AG10803 (cell line): ENCODE measurements around the gene SEC24B.
"Not testable (repeated sequence)": the region's sequence is repeated elsewhere in the genome, so short reads cannot be mapped to it uniquely, and the experiment has no call there.

Source experiments
- DNase-seq: peaks from one replicate; pipeline ENCODE4 v3.0.0; 2010; ENCODE audit warnings: low read depth
- H3K4me3 ChIP-seq: 2 replicates; pipeline ENCODE4 v1.5.1; 2011; ENCODE audit warnings: mild to moderate bottlenecking, low read length, control low read depth
- TF ChIP-seq, protein P1 (sequence below): conservative IDR thresholded peaks from 2 replicates; pipeline ENCODE4 v1.5.1; 2011; ENCODE audit warnings: mild to moderate bottlenecking, low read length, control low read depth, inconsistent platforms

Gene SEC24B

DNA sequence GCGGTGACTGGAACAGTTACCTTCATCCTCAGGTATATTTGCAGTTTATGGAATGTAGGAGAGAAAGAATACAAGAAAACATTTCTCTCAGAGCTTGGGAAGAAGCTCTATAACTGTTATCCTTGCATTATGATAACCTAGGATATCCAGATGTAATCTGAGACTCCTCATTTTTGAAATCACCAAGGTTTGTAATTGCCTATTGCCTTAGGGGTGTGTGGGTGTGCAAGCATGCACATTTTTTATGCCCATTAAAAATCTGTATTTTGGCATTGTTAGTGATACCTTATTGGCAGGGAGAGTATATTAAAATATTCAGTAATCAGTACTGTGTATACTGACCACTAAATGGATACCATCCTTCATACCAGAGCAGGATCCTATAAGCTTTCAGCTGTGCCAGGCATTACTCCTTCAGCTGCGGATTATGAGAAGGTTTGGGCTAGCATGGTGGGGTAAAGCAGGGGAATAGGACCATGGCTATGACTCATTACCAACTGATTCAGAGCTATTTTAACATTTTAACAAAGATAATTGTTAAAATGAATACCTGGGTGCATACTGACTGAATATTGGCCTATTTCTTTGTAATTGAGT is 8.3 kb downstream of the SEC24B start:
- DNase-seq = no peak
- TF ChIP-seq, protein P1, sequence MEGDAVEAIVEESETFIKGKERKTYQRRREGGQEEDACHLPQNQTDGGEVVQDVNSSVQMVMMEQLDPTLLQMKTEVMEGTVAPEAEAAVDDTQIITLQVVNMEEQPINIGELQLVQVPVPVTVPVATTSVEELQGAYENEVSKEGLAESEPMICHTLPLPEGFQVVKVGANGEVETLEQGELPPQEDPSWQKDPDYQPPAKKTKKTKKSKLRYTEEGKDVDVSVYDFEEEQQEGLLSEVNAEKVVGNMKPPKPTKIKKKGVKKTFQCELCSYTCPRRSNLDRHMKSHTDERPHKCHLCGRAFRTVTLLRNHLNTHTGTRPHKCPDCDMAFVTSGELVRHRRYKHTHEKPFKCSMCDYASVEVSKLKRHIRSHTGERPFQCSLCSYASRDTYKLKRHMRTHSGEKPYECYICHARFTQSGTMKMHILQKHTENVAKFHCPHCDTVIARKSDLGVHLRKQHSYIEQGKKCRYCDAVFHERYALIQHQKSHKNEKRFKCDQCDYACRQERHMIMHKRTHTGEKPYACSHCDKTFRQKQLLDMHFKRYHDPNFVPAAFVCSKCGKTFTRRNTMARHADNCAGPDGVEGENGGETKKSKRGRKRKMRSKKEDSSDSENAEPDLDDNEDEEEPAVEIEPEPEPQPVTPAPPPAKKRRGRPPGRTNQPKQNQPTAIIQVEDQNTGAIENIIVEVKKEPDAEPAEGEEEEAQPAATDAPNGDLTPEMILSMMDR = no peak
- H3K4me3 ChIP-seq = no peak overlapping the region

DNA sequence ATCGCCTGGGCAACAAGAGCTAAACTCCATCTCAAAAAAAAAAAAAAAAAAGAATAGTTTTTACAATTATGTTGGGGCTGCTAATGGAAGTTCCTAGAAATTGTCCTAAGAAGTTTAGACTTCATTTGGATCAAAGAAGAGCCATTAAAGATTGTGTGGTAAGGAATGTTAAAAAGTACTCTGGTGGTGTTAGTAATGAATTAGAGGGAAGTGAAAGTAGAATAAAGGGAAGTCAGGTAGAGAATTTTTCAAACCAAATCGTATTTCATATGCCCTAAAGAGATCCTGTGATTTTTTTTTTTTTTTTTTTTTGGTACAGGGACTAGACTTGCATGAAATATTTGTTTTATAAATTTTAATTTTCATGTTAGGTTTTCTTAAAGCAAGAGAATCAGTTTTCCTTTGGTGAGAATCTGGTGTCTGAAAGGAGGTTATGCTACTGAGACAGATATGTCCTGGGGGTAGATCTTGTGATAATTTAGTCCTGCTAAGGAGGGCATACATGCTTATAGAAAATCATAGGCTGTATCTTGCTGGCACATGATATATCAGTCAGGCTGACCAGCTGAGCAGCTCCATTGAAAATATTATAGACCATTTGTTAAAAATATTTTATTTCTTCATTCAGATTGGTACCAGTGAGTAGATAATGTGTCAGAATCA is 10.7 kb downstream of the SEC24B start:
- TF ChIP-seq, protein P1 = no peak
- no peak overlapping the region for H3K4me3 ChIP-seq
- DNase-seq = no peak

DNA sequence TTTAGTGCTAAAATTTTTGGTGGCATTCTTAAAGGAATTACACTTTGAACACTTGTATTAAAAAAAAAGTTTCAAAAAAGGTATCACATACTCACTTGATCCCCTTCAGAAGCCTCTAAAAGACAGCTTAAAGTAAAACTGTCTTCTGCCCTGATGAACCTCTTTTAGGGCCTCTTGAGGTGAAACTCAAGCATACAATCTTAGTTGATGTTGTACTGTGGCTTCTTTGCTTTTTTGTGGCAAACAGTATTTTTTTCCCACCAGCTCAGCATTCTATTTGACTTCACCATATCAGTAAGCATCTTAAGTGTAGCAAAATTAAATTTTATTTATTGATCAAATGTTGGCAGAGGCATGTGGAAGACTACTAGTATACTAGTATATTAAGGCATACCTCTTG is 13.7 kb downstream of the SEC24B start:
- DNase-seq = no peak
- TF ChIP-seq, protein P1 = no peak
- H3K4me3 ChIP-seq = no peak overlapping the region

DNA sequence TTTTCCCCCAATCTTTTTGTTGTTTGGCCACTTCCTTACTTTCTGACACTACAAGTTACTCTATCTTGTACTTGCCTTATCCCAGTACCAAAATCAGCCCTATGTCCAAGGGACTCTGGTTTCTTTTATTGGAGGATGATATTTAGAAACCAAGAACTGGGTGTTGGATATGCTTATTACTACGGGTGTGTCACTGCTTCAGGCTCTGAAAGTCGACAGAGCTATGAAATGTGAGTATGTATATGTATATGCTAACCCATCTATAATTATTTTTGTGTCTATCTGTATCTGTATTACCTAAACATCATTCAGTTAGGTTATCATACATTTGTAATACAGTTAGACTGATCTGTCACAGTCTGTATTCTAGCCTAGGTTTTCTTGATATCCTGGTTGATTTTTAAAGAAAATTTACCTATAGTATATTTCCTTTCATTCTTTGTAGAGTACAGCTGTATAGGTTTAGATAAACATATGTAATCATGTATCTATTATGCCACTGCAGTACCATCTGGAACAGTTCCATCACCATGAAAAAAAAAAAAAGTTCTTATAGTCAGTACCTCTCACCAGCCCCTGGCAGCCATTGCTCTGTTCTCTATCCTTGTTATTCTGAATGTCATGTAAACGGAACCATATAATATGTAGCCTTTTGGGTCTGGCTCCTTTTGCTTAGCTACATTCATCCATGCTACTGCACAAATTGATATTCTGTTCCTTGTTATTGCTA is 18.1 kb downstream of the SEC24B start:
- DNase-seq = no peak
- no peak overlapping the region for H3K4me3 ChIP-seq
- TF ChIP-seq, protein P1 = no peak

DNA sequence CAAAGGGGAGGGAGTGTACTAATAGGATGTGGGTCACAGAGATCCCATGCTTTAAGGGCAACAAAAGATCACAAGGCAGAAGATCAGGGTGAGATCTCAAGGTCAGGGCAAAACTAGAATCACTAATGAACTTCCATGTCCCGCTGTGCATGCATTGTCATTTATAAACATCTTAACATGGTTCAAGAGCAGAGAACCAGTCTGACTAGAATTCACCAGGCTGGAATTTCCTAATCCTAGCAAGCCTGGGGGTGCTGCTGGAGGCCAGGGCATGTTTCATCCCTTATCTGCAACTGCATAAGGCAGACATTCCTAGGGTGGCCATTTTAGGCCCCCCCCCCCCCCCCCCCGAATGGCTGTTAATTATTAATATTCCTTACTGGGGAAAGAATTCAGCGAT is 19.5 kb downstream of the SEC24B start:
- H3K4me3 ChIP-seq, DNase-seq: not testable (repeated sequence)

DNA sequence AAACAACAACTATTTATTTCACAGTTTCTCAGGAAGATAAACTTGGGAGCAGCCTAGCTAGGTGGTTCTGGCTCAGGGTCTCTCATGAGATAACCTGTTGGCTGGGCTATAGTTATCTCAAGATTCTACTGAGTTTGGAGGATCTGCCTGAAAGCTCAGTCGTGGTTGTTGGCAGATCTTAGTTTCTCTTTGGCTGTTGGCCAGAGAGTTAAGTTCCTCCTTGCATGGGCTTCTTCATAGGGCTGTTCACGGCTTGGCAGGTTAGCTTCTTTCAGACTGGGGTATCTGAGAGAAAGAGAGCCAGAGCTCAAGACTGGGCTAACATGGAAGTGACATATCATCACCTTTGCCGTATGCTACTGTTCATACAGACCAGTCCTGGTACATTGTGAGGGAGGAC is 28.7 kb downstream of the SEC24B start:
- TF ChIP-seq, protein P1 = no peak
- DNase-seq = no peak
- no peak overlapping the region for H3K4me3 ChIP-seq

GRCh38 chr4:109462802-109463201 is 29.2 kb downstream of the SEC24B start:
- no peak overlapping the region for H3K4me3 ChIP-seq
- peak; percentile 13 for DNase-seq
- TF ChIP-seq, protein P1 = no peak
